GM13976 (cell line): Measurements from ENCODE around the gene ALPG.

ENCODE experiments used
- DNase-seq: peaks from one replicate; pipeline ENCODE4 v3.0.0; 2012; ENCODE audit warnings: low spot score
- CTCF ChIP-seq: IDR thresholded peaks from 2 replicates; pipeline ENCODE4 v1.5.1; 2012; ENCODE audit warnings: borderline replicate concordance, mild to moderate bottlenecking; ENCODE audit not compliant: insufficient read depth; ENCODE audit errors: extremely low read depth, missing control alignments, control extremely low read depth
- in situ Hi-C: fragments of 300-500 bp; cut with MboI; formaldehyde crosslinking; loops from one replicate; pipeline ENCODE4 v1.12.0; 2022; ENCODE audit warnings: low sequenced_read_pairs, mixed read lengths, inconsistent platforms; ENCODE audit not compliant: unreplicated experiment

ALPG gene

GRCh38 chr2:232456296-232457120, 49.9 kb downstream of the ALPG start:
- peak; percentile 22 for DNase-seq
- TF ChIP-seq CTCF = no peak
- in situ Hi-C loops = no loop called here

GRCh38 chr2:232457121-232458011, 50.7 kb downstream of the ALPG start:
- in situ Hi-C loops = no loop called here
- peak; percentile 15 for DNase-seq
- TF ChIP-seq CTCF = no peak

GRCh38 chr2:232458051-232458660, 51.5 kb downstream of the ALPG start:
- no peak for DNase-seq
- TF ChIP-seq CTCF = no peak
- in situ Hi-C loops = no loop called here

- DNase-seq = peak; percentile 16
- in situ Hi-C loops = no loop called here
- no peak for TF ChIP-seq CTCF
Measured at GRCh38 chr2:232458661-232459418, 52.2 kb downstream of the ALPG start.

GRCh38 chr2:232459419-232460035, 52.9 kb downstream of the ALPG start:
- in situ Hi-C loops = no loop called here
- no peak for TF ChIP-seq CTCF
- no peak for DNase-seq
